ENCODE measurements around the gene MCM3AP.

DNA sequence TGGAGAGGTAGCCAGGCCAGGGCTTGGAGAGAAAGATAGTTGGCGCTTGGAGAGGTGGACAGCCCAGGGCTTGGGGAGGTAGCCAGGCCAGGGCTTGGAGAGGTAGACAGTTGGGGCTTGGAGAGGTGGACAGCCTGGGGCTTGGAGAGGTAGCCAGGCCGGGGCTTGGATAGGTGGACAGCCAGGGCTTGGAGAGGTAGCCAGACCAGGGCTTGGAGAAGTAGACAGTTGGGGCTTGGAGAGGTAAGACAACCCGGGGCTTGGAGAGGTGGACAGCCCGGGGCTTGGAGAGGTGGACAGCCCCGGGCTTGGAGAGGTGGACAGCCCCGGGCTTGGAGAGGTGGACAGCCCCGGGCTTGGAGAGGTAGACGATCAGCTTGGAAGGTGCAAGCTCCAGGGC, 64.6 kb downstream of the MCM3AP start:
- TF ChIP-seq, protein P1, sequence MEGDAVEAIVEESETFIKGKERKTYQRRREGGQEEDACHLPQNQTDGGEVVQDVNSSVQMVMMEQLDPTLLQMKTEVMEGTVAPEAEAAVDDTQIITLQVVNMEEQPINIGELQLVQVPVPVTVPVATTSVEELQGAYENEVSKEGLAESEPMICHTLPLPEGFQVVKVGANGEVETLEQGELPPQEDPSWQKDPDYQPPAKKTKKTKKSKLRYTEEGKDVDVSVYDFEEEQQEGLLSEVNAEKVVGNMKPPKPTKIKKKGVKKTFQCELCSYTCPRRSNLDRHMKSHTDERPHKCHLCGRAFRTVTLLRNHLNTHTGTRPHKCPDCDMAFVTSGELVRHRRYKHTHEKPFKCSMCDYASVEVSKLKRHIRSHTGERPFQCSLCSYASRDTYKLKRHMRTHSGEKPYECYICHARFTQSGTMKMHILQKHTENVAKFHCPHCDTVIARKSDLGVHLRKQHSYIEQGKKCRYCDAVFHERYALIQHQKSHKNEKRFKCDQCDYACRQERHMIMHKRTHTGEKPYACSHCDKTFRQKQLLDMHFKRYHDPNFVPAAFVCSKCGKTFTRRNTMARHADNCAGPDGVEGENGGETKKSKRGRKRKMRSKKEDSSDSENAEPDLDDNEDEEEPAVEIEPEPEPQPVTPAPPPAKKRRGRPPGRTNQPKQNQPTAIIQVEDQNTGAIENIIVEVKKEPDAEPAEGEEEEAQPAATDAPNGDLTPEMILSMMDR (IDR thresholded peaks at IDR 0.05; ENCODE audit: insufficient read depth, low read length, poor library complexity, severe bottlenecking): no peak
- no peak for TF ChIP-seq EZH2phosphoT487 (conservative IDR thresholded peaks at IDR 0.05; ENCODE audit: low read length)

Measured in SU-DHL-6 (cell line).